Transverse colon (tissue), 4 donors: ENCODE measurements around the gene ZMYM4. TPM values are rescaled to one million over a fixed set of nuclear protein-coding genes. Genes with fewer than 3 reads are reported as not detected.

Experiments used
- DNase-seq: peaks from one replicate; pipeline ENCODE4 v3.0.0-alpha.2; 2019
- H3K27ac ChIP-seq, 4 donors: fragments of 200-600 bp; sonication (generic); 2 replicates each; pipeline ENCODE4 v1.5.1; 2016 to 2018; ENCODE audit warnings: inconsistent platforms in 4 of 4
- H3K27me3 ChIP-seq: fragments of 200-600 bp; sonication (generic); 2 replicates; pipeline ENCODE4 v1.5.1; 2017; ENCODE audit warnings: inconsistent platforms
- H3K36me3 ChIP-seq, 4 donors: fragments of 200-600 bp; sonication (generic); 2 replicates each; pipeline ENCODE4 v1.5.1; 2017 to 2019; ENCODE audit warnings: inconsistent platforms in 4 of 4
- H3K4me1 ChIP-seq, 4 donors: fragments of 200-600 bp; sonication (generic); 2 replicates each; pipeline ENCODE4 v1.5.1; 2017 to 2020; ENCODE audit warnings: inconsistent platforms in 4 of 4
- H3K4me3 ChIP-seq, 4 donors: fragments of 200-600 bp; sonication (generic); 1 replicate in 1 of 4; 2 replicates in 3 of 4; pipeline versions ENCODE4 v1.5.1 to v1.6.1; 2017 to 2019; ENCODE audit warnings: inconsistent platforms in 4 of 4
- H3K9me3 ChIP-seq, 2 donors: fragments of 200-600 bp; sonication (generic); 2 replicates each; pipeline ENCODE4 v1.5.1; 2017 to 2019; ENCODE audit warnings: inconsistent platforms in 2 of 2
- EP300 ChIP-seq: sonication (generic); formaldehyde crosslinking; IDR thresholded peaks from one replicate; pipeline ENCODE4 v1.6.1; 2017; ENCODE audit warnings: antibody characterized with exemption, low read depth
- POLR2A ChIP-seq: fragments of 450-650 bp; IDR thresholded peaks from one replicate; pipeline ENCODE4 v1.6.1; 2016; ENCODE audit warnings: antibody characterized with exemption, mild to moderate bottlenecking, moderate library complexity
- POLR2AphosphoS5 ChIP-seq, 3 donors: sonication (generic); formaldehyde crosslinking; IDR thresholded peaks; one replicate each; pipeline ENCODE4 v1.6.1; 2016; ENCODE audit warnings: antibody characterized with exemption in 3 of 3
- WGBS, 2 donors: methylation state at CpG; one replicate each; pipeline ENCODE4 v1.1.5; 2018; ENCODE audit warnings: low coverage in 1 of 2; 5-methylcytosine and 5-hydroxymethylcytosine counted together
- in situ Hi-C, 4 donors: fragments of 200-750 bp; cut with MboI; loops; one replicate each; pipeline versions ENCODE4 v1.15.0 to v1.15.1; 2017; ENCODE audit warnings: low sequenced_read_pairs in 3 of 4, low pct_ligation_motif_present in 1 of 4, low pct_unique_long_range_greater_than_20kb in 1 of 4
- intact Hi-C: fragments of 100-400 bp; cut with DNase I; formaldehyde crosslinking; loops from one replicate; pipeline ENCODE4 v1.15.1; 2023; ENCODE audit warnings: low total_unique reads
- total RNA-seq, 4 donors: library from RNA; depleted of rRNA; stranded (reverse); fragments of >200 nt; gene quantifications; one replicate each; pipeline ENCODE4 v1.1.0, GENCODE V29; 2016
- TF ChIP-seq, protein P1 (sequence below), 5 experiments: fragments of 200-600 bp in 3 of 5; fragments of 450-650 bp in 2 of 5; sonication (generic) in 3 of 5; IDR thresholded peaks; 1 replicate in 2 of 5; 2 replicates in 3 of 5; pipeline ENCODE4 v1.5.1; 2016 to 2017; ENCODE audit warnings: antibody characterized with exemption in 5 of 5, inconsistent platforms in 3 of 5, mild to moderate bottlenecking in 2 of 5, moderate library complexity in 1 of 5

The ZMYM4 gene
- total RNA-seq, 4 donors from 2014 or later: 7.9 to 27.9 (median 25.5) TPM

DNA sequence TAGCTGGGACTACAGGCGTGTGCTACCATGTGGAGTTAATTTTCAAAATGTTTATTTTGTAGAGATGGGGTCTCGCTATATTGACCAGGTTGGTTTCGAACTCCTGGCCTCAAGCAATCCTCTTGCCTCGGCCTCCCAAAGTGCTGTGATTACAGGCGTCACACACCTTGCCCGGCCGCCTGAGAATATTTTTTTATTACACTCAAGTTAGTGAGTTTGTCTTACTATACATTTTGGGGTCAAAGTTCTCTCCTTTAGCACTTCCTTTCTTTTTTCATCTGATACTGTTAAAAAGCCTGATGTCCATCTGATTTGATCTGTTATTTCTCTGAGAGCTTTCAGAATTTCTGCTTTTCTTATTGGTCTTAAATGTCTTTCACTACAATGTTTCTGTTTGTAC, 159.9 kb downstream of the ZMYM4 start:
- peaks cover 0 to 3% (median 0%) of the 10 kb centered on the region in 4 donors for H3K4me1 ChIP-seq
- in situ Hi-C loops (no loop called here), intact Hi-C loops (no loop called here)
- H3K9me3 ChIP-seq: no peaks in the 10 kb centered on the region
- no peak overlapping the region for H3K27ac ChIP-seq
- H3K36me3 ChIP-seq: no peaks in the 10 kb centered on the region
- no peaks in the 10 kb centered on the region for H3K27me3 ChIP-seq
- WGBS, 2 donors: 75 to 77% methylated on average over 7 of the region's 7 CpGs
- TF ChIP-seq POLR2AphosphoS5 (IDR thresholded peaks at IDR 0.05) (no peak), POLR2A (no peak), EP300 (no peak)
- TF ChIP-seq, protein P1, sequence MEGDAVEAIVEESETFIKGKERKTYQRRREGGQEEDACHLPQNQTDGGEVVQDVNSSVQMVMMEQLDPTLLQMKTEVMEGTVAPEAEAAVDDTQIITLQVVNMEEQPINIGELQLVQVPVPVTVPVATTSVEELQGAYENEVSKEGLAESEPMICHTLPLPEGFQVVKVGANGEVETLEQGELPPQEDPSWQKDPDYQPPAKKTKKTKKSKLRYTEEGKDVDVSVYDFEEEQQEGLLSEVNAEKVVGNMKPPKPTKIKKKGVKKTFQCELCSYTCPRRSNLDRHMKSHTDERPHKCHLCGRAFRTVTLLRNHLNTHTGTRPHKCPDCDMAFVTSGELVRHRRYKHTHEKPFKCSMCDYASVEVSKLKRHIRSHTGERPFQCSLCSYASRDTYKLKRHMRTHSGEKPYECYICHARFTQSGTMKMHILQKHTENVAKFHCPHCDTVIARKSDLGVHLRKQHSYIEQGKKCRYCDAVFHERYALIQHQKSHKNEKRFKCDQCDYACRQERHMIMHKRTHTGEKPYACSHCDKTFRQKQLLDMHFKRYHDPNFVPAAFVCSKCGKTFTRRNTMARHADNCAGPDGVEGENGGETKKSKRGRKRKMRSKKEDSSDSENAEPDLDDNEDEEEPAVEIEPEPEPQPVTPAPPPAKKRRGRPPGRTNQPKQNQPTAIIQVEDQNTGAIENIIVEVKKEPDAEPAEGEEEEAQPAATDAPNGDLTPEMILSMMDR (IDR thresholded peaks at IDR 0.05): no peak
- DNase-seq: no peak
- no peak overlapping the region for H3K4me3 ChIP-seq

DNA sequence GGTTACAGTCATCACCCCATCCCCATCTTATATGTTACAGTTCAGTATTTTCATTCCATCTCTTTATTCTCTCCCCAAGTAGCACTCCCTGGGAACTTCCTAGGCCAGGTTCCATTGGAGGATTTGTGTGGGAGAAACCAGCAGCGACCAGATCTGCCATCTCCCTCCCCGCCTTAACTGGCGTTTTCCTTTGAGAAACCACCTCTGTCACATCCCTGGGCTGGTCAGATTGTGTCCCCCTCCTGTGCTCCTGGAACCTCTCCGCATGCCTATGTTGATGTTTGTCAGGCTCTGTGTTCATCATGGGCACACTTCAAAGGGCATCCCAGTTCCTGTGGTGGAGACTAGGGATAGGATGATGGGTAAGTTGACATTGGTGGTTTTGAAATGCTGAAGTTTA, 162.3 kb downstream of the ZMYM4 start:
- Histone ChIP-seq H3K36me3 (peaks cover 0 to 14% (median 6%) of the 10 kb centered on the region in 4 donors), H3K9me3 (no peaks in the 10 kb centered on the region), H3K27ac (no peak overlapping the region), H3K4me1 (peaks cover 0 to 3% (median 0%) of the 10 kb centered on the region in 4 donors), H3K4me3 (no peak overlapping the region), H3K27me3 (no peaks in the 10 kb centered on the region)
- 94 to 100% methylated on average over 3 to 4 of the region's 4 CpGs for WGBS, 2 donors
- TF ChIP-seq, protein P1 (IDR thresholded peaks at IDR 0.05): no peak
- TF ChIP-seq POLR2A: no peak
- no peak for TF ChIP-seq EP300
- no peak for TF ChIP-seq POLR2AphosphoS5 (IDR thresholded peaks at IDR 0.05)
- no peak for DNase-seq
- in situ Hi-C loops (no loop called here), intact Hi-C loops (no loop called here)

DNA sequence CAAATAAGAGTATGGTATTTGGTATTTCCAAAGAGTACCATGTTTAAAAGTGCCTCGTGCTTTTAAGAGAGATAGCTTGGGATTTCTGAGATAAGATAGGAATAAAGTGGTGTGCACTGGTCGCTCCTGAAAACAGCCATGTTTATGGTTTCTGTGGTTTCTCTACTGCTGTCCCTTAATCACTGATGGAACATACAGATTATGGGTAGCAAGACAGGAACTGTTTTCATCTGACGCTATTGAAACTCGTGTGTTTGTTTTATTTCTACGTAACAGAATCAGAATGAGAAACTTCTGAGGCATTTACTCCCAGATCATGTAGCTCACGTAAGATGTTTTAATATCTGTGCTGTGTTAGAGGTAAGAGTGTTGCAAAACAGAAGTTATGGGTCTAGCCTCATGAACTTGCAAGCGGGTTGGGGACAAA, 162.7 kb downstream of the ZMYM4 start:
- H3K4me1 ChIP-seq: peaks cover 0 to 3% (median 0%) of the 10 kb centered on the region in 4 donors
- H3K36me3 ChIP-seq: peaks cover 0 to 17% (median 7%) of the 10 kb centered on the region in 4 donors
- DNase-seq: no peak
- 83 to 87% methylated on average over 3 to 7 of the region's 7 CpGs for WGBS, 2 donors
- H3K4me3 ChIP-seq: no peak overlapping the region
- no peak for TF ChIP-seq POLR2AphosphoS5 (IDR thresholded peaks at IDR 0.05)
- TF ChIP-seq, protein P1 (IDR thresholded peaks at IDR 0.05): no peak
- no peak for TF ChIP-seq EP300
- no peak for TF ChIP-seq POLR2A
- H3K9me3 ChIP-seq: no peaks in the 10 kb centered on the region
- in situ Hi-C loops (no loop called here), intact Hi-C loops (no loop called here)
- no peak overlapping the region for H3K27ac ChIP-seq
- no peaks in the 10 kb centered on the region for H3K27me3 ChIP-seq

DNA sequence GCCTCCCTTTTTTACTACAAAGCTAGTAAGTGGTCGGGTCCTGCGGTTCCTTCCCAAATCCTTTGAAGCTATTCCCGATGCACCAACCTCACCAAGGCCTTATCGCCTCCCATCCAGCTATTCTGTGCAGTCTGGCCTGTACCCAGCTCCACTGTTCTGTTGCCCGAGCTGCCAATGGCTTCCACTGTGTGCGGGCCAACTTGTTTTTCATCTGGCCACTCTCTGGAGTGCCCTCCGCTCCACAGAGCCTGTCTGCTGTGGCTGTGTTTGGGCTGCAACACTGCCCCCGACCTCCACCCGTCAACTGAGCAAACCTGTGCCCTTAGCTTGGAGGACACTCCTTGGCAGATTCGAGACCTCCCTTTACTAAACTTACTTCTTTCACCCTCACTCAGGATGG, 163.7 kb downstream of the ZMYM4 start:
- TF ChIP-seq EP300 (no peak), POLR2A (no peak), POLR2AphosphoS5 (IDR thresholded peaks at IDR 0.05) (no peak)
- TF ChIP-seq, protein P1 (IDR thresholded peaks at IDR 0.05): no peak
- peaks cover 0 to 21% (median 7%) of the 10 kb centered on the region in 4 donors for H3K36me3 ChIP-seq

More for the DNA sequence above, 163.7 kb downstream of the ZMYM4 start:
- Histone ChIP-seq H3K27me3 (no peaks in the 10 kb centered on the region), H3K9me3 (no peaks in the 10 kb centered on the region), H3K4me3 (no peak overlapping the region), H3K27ac (no peak overlapping the region), H3K4me1 (peaks cover 0 to 3% (median 0%) of the 10 kb centered on the region in 4 donors)
- intact Hi-C loops: no loop called here
- in situ Hi-C loops: no loop called here
- WGBS, 2 donors: 92 to 95% methylated on average over 5 to 10 of the region's 10 CpGs
- no peak for DNase-seq
